ENCODE data around the gene HOXD8.

Gene HOXD8

GRCh38 chr2:176094349-176094748 lies 35.2 kb upstream of the HOXD8 start:
- peak; percentile 52 for DNase-seq (ENCODE audit: low read depth)
- peak overlapping the region; percentile 86 for H3K4me3 ChIP-seq (ENCODE audit: low read depth, low read length)
- TF ChIP-seq MAX (IDR thresholded peaks at IDR 0.05; ENCODE audit: low read depth, low read length) = no peak; the same call in 1 of the 2 replicates

GRCh38 chr2:176095421-176095820 lies 34.1 kb upstream of the HOXD8 start:
- peak; percentile 50 for DNase-seq (ENCODE audit: low read depth)
- H3K4me3 ChIP-seq (ENCODE audit: low read depth, low read length) = peak overlapping the region; percentile 86
- TF ChIP-seq MYC (IDR thresholded peaks at IDR 0.05; ENCODE audit: low read depth, low read length) (no peak), MAX (IDR thresholded peaks at IDR 0.05; ENCODE audit: low read depth, low read length) (no peak), CTCF (IDR thresholded peaks at IDR 0.05; ENCODE audit: low read depth, low read length) (no peak), POLR2A (IDR thresholded peaks at IDR 0.05; ENCODE audit: extremely low read depth, insufficient read length) (no peak)

DNA sequence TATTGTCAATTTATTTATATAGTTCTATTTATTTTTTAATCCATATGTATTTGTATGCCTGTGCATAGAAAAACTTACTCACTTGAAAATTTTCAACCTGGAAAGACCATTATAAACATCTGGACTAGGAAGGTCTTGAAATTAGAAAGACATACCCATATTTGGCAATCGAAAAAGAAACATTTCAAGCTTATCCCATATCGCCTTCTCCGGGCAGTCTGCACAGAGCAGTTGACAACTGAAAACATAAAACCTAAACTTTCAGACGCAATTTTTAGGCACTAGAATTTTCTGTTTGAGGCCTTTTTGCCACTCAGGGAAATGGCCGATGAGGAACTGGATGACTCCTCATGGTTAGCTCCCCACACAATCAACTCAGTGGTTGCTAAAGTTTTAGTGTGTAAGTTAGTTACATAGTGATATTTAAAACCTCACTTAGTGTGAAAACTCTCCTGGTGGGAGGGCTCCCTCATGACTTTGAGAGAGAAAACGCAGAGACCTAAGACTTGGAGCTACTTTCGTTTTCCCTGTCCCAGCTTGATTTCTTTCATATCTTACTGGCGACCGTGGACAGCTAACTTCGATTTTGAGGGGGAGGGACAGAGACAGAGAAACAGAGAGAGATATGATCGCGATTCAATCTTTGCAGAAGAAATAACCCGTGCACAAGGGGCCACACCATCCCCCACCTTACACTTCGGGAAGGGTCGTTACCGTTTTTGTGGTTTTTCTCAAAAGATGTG lies 33.1 kb upstream of the HOXD8 start:
- peak overlapping the region; percentile 86 for H3K4me3 ChIP-seq (ENCODE audit: low read depth, low read length)
- DNase-seq (ENCODE audit: low read depth) = peak; percentile 82
- TF ChIP-seq MYC (IDR thresholded peaks at IDR 0.05; ENCODE audit: low read depth, low read length) (peak; percentile 49), CTCF (IDR thresholded peaks at IDR 0.05; ENCODE audit: low read depth, low read length) (no peak), MAX (IDR thresholded peaks at IDR 0.05; ENCODE audit: low read depth, low read length) (peak; percentile 7; the same call in 1 of the 2 replicates), POLR2A (IDR thresholded peaks at IDR 0.05; ENCODE audit: extremely low read depth, insufficient read length) (peak; percentile 35)

- peak overlapping the region; percentile 86 for H3K4me3 ChIP-seq (ENCODE audit: low read depth, low read length)
- DNase-seq (ENCODE audit: low read depth) = peak; percentile 98
- TF ChIP-seq MAX (IDR thresholded peaks at IDR 0.05; ENCODE audit: low read depth, low read length) (0 out of 2 replicates have a peak, but pooled peaks have one; percentile 20), CTCF (IDR thresholded peaks at IDR 0.05; ENCODE audit: low read depth, low read length) (peak; percentile 90), POLR2A (IDR thresholded peaks at IDR 0.05; ENCODE audit: extremely low read depth, insufficient read length) (peak; percentile 47), MYC (IDR thresholded peaks at IDR 0.05; ENCODE audit: low read depth, low read length) (peak; percentile 37)
Observed at GRCh38 chr2:176096986-176097819, 32.3 kb upstream of the HOXD8 start.

GRCh38 chr2:176097820-176098365 lies 31.6 kb upstream of the HOXD8 start:
- no peak for DNase-seq (ENCODE audit: low read depth)
- TF ChIP-seq POLR2A (IDR thresholded peaks at IDR 0.05; ENCODE audit: extremely low read depth, insufficient read length) = no peak
- no peak for TF ChIP-seq MYC (IDR thresholded peaks at IDR 0.05; ENCODE audit: low read depth, low read length)
- TF ChIP-seq MAX (IDR thresholded peaks at IDR 0.05; ENCODE audit: low read depth, low read length) = no peak
- TF ChIP-seq CTCF (IDR thresholded peaks at IDR 0.05; ENCODE audit: low read depth, low read length) = no peak
- peak overlapping the region; percentile 86 for H3K4me3 ChIP-seq (ENCODE audit: low read depth, low read length)
